PC-3 (cell line): ENCODE data around the gene NOP58. TPM values are rescaled to one million over a fixed set of nuclear protein-coding genes. Genes with fewer than 3 reads are reported as not detected.
"Not testable (repeated sequence)": the region's sequence is repeated elsewhere in the genome, so short reads cannot be mapped to it uniquely, and the experiment has no call there.

Experiments
- ATAC-seq: fragments of 200-7000 bp; cut with Tn5 transposase; 2 replicates; pipeline ENCODE4 v1.9.1; 2020; ENCODE audit warnings: mild to moderate bottlenecking, moderate library complexity
- BruUV-seq: library from RNA; stranded (reverse); fragments of 400-500 nt; replicated peaks from 2 replicates; lab custom pipeline; 2021; lab: Mats Ljungman, UMichigan
- CTCF ChIA-PET: fragments of 300-600 bp; sonication (Branson Sonifier 250); formaldehyde crosslinking; loops from one replicate; lab custom pipeline; 2022; ENCODE audit warnings: antibody characterized with exemption; lab: Charles Lee
- POLR2A ChIA-PET: fragments of 300-600 bp; sonication (Branson Sonifier 250); formaldehyde crosslinking; loops from one replicate; lab custom pipeline; 2022; ENCODE audit warnings: antibody characterized with exemption; ENCODE audit not compliant: unreplicated experiment; lab: Charles Lee
- DNase-seq: peaks from one replicate; pipeline ENCODE4 v3.0.0-alpha.2; 2015
- H2AFZ ChIP-seq: fragments of 300-600 bp; sonication (generic); 2 replicates; pipeline ENCODE4 v1.6.0; 2016; ENCODE audit warnings: antibody characterized with exemption, low read length
- H3F3A ChIP-seq: fragments of 300-600 bp; sonication (generic); one replicate; pipeline ENCODE4 v1.6.0; 2017; ENCODE audit warnings: antibody characterized with exemption, low read length, control low read depth, mild to moderate bottlenecking; ENCODE audit not compliant: unreplicated experiment
- H3K27ac ChIP-seq: fragments of 300-600 bp; sonication (generic); 2 replicates; pipeline ENCODE4 v1.5.1; 2016; ENCODE audit warnings: mild to moderate bottlenecking, low read length
- H3K27me3 ChIP-seq: fragments of 300-600 bp; sonication (generic); 2 replicates; pipeline ENCODE4 v1.6.1; 2016; ENCODE audit warnings: low read length, mixed read lengths
- H3K36me3 ChIP-seq: fragments of 300-600 bp; sonication (generic); 2 replicates; pipeline ENCODE4 v1.6.1; 2016; ENCODE audit warnings: low read depth, mixed run types, low read length, mixed read lengths
- H3K4me1 ChIP-seq: fragments of 300-600 bp; sonication (generic); 2 replicates; pipeline ENCODE4 v1.5.1; 2016; ENCODE audit warnings: low read length; ENCODE audit not compliant: insufficient read depth
- H3K4me2 ChIP-seq: fragments of 300-600 bp; sonication (generic); 2 replicates; pipeline ENCODE4 v1.6.0; 2016; ENCODE audit warnings: low read length
- H3K4me3 ChIP-seq: fragments of 300-600 bp; sonication (generic); 2 replicates; pipeline ENCODE4 v1.5.1; 2016; ENCODE audit warnings: mild to moderate bottlenecking, low read length, mixed read lengths
- H3K79me2 ChIP-seq: fragments of 300-600 bp; sonication (generic); 2 replicates; pipeline ENCODE4 v1.6.1; 2017; ENCODE audit warnings: low read length, mixed read lengths
- H3K9ac ChIP-seq: fragments of 300-600 bp; sonication (generic); 2 replicates; pipeline ENCODE4 v1.6.0; 2016; ENCODE audit warnings: mild to moderate bottlenecking, low read length
- H3K9me2 ChIP-seq: fragments of 300-600 bp; sonication (generic); replicated peaks from 2 replicates; pipeline ENCODE4 v1.6.1; 2016; ENCODE audit warnings: mixed run types, low read length, mixed read lengths
- H3K9me3 ChIP-seq: fragments of 300-600 bp; sonication (generic); 2 replicates; pipeline ENCODE4 v1.6.1; 2016; ENCODE audit warnings: low read length, mixed read lengths
- H4K20me1 ChIP-seq: fragments of 300-600 bp; sonication (generic); 2 replicates; pipeline ENCODE4 v1.6.1; 2016; ENCODE audit warnings: low read length, mixed read lengths
- EZH2 ChIP-seq: fragments of 300-600 bp; sonication (generic); IDR thresholded peaks from one replicate; pipeline ENCODE4 v1.6.1; 2017; ENCODE audit warnings: antibody characterized with exemption, mild to moderate bottlenecking, low read length; ENCODE audit not compliant: unreplicated experiment
- EZH2phosphoT487 ChIP-seq: fragments of 300-600 bp; sonication (generic); IDR thresholded peaks from 2 replicates; pipeline ENCODE4 v1.6.1; 2018; ENCODE audit warnings: mild to moderate bottlenecking, antibody characterized with exemption, low read length, borderline replicate concordance
- intact Hi-C: fragments of 100-400 bp; cut with micrococcal nuclease; formaldehyde crosslinking; loops from 2 replicates; pipeline ENCODE4 v1.9.0; 2023
- total RNA-seq: library from RNA; depleted of rRNA; stranded (reverse); fragments of >200 nt; gene quantifications from 2 replicates; pipeline ENCODE4 v1.2.3, GENCODE V29; 2014
- TF ChIP-seq, protein P1 (sequence below): fragments of 300-600 bp; sonication (generic); conservative IDR thresholded peaks from 2 replicates; pipeline ENCODE4 v1.5.1; 2017; ENCODE audit warnings: antibody characterized with exemption, low read depth, mild to moderate bottlenecking, low read length

The NOP58 gene
- total RNA-seq, 1 experiment from 2014 or later: 112 TPM

DNA sequence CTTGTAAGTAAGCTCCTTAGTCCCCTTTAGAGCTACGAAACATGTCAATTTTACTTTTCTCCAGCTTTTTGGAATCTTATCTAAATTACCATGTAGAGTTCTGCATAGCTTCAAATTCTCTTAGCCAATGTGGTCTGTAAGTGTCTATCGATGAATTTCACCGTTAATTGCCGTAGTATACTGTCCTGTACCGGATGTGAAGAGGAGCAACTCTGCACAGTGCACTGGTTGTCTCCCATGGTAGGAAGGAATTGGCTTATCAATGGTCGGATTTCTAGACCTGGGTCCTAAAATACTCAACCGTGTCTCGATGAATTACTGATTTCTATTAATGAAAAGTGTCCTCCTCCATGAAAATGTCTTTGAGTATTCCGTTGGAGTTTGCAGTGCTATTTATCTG lies 1.9 kb downstream of the NOP58 start:
- H3K27ac ChIP-seq: no peak overlapping the region
- no peaks in the 10 kb centered on the region for H3K9me3 ChIP-seq
- no TSS peak for BruUV-seq
- peaks cover 16% of the 10 kb centered on the region for H3K36me3 ChIP-seq
- no peaks in the 10 kb centered on the region for H3F3A ChIP-seq
- peak overlapping the region; percentile 98 for H3K4me3 ChIP-seq
- intact Hi-C loops: loop anchor here (5.0 kb wide), 1 partner anchor 110 kb away; the partner anchor contains the start of gene BMPR2
- no peaks in the 10 kb centered on the region for H3K9me2 ChIP-seq
- TF ChIP-seq EZH2 (no peak), EZH2phosphoT487 (no peak)
- TF ChIP-seq, protein P1, sequence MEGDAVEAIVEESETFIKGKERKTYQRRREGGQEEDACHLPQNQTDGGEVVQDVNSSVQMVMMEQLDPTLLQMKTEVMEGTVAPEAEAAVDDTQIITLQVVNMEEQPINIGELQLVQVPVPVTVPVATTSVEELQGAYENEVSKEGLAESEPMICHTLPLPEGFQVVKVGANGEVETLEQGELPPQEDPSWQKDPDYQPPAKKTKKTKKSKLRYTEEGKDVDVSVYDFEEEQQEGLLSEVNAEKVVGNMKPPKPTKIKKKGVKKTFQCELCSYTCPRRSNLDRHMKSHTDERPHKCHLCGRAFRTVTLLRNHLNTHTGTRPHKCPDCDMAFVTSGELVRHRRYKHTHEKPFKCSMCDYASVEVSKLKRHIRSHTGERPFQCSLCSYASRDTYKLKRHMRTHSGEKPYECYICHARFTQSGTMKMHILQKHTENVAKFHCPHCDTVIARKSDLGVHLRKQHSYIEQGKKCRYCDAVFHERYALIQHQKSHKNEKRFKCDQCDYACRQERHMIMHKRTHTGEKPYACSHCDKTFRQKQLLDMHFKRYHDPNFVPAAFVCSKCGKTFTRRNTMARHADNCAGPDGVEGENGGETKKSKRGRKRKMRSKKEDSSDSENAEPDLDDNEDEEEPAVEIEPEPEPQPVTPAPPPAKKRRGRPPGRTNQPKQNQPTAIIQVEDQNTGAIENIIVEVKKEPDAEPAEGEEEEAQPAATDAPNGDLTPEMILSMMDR: no peak
- ChIA-PET CTCF (no interaction called here), POLR2A (interaction anchor here (0.6 kb wide), 2 partner anchors 9 to 28 kb away, joined by 3 to 6 read pairs; no protein-coding TSS in a partner anchor)
- peak overlapping the region; percentile 99 for H3K9ac ChIP-seq
- no peaks in the 10 kb centered on the region for H3K27me3 ChIP-seq
- H4K20me1 ChIP-seq: peaks cover 64% of the 10 kb centered on the region
- peaks cover 72% of the 10 kb centered on the region for H3K79me2 ChIP-seq
- no peak for DNase-seq
- H2AFZ ChIP-seq: no peak overlapping the region
- H3K4me2 ChIP-seq: peak overlapping the region; percentile 90
- peaks cover 16% of the 10 kb centered on the region; the same call in 1 of the 2 replicates for H3K4me1 ChIP-seq
- ATAC-seq: no peak

DNA sequence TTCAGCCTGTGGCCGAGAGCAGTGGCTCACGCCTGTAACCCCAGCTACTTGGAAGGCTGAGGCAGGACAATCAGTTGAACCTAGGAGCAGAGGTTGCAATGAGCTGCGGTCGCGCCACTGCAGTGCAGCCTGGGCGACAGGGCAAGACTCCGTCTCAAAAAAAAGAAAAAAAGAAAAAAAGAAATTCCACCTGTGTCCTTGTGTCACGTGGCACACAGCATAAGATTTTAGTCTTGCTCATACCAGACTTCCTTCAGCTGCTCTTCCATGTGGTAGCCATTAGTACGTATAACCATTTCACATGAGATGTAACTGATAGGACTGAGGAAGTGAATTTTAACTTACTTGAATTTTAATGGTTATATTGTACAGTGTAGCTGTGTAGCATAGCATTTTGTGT lies 4.0 kb downstream of the NOP58 start:
- Histone ChIP-seq H3K79me2 (peaks cover 92% of the 10 kb centered on the region), H4K20me1 (peaks cover 82% of the 10 kb centered on the region), H2AFZ (no peak overlapping the region), H3K27ac (no peak overlapping the region), H3K4me2 (peak overlapping the region; percentile 48), H3K36me3 (peaks cover 17% of the 10 kb centered on the region), H3K4me3 (peak overlapping the region; percentile 33), H3K9me3 (no peaks in the 10 kb centered on the region), H3F3A (peaks cover 4% of the 10 kb centered on the region), H3K27me3 (no peaks in the 10 kb centered on the region), H3K9me2 (no peaks in the 10 kb centered on the region), H3K4me1 (peaks cover 20% of the 10 kb centered on the region; the same call in 1 of the 2 replicates), H3K9ac (no peak overlapping the region)
- ChIA-PET POLR2A (no interaction called here), CTCF (no interaction called here)
- ATAC-seq (no peak), DNase-seq (no peak)
- intact Hi-C loops: loop anchor here (5.0 kb wide), 1 partner anchor 108 kb away; the partner anchor contains the start of gene BMPR2
- BruUV-seq: no TSS peak
- TF ChIP-seq EZH2phosphoT487 (no peak), EZH2 (no peak)
- TF ChIP-seq, protein P1: no peak

DNA sequence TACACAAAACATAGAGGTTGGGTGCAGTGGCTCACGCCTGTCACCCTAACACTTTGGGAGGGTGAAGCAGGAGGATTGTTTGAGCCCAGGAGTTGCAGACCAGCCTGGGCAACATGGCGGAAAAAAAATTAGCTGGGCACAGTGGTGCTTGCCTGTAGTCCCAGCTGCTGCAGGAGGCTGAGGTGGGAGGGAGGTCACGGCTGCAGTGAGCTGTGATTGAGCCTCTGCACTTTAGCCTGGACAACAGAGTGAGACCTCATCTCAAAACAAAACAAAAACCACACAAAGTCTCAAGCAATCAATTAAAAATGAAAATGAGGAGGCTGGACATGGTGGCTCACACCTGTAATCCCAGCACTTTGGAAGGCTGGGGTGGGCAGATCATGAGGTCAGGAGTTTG lies 4.9 kb downstream of the NOP58 start:
- H3K4me2 ChIP-seq: peak overlapping the region; percentile 48; the same call in 1 of the 2 replicates
- H3K4me1 ChIP-seq: peaks cover 29% of the 10 kb centered on the region
- H3K27me3 ChIP-seq: no peaks in the 10 kb centered on the region
- DNase-seq (no peak), ATAC-seq (no peak)
- intact Hi-C loops: no loop called here
- H3K79me2 ChIP-seq: peaks cover 100% of the 10 kb centered on the region
- TF ChIP-seq, protein P1: no peak
- TF ChIP-seq EZH2phosphoT487 (no peak), EZH2 (no peak)
- BruUV-seq: no TSS peak
- H3F3A ChIP-seq: peaks cover 11% of the 10 kb centered on the region
- peaks cover 26% of the 10 kb centered on the region for H3K36me3 ChIP-seq
- ChIA-PET CTCF (no interaction called here), POLR2A (no interaction called here)
- H3K27ac ChIP-seq: no peak overlapping the region
- H2AFZ ChIP-seq: no peak overlapping the region
- H3K9me2 ChIP-seq: no peaks in the 10 kb centered on the region
- no peak overlapping the region for H3K9ac ChIP-seq
- H3K4me3 ChIP-seq: peak overlapping the region; percentile 33; the same call in 1 of the 2 replicates
- H4K20me1 ChIP-seq: peaks cover 91% of the 10 kb centered on the region
- H3K9me3 ChIP-seq: no peaks in the 10 kb centered on the region

DNA sequence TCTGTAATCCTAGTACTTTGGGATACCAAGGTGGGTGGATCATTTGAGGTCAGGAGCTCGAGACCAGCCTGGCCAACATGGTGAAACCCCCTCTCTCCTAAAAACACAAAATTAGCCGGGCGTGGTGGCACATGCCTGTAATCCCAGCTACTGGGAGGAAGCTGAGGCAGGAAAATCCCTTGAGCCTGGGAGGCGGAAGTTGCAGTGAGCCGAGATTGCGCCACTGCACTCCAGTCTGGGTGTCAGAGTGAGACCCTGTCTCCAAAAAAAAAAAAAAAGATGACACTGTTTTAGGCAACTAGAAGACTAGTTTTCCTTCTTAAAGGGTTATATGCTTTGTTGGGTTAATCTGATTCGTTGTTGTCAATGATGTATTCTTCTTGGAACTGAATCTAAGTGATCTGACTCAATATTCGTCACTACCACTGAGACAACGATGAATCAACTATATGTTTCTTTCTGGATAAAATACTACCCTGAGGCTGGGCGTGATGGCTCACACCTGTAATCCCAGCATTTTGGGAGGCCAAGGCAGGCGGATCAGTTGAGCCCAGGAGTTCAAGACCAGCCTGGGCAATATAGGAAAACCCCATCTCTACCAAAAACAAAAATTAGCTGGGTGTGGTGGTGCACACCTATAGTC lies 10.6 kb downstream of the NOP58 start:
- BruUV-seq, H3K9ac ChIP-seq, CTCF ChIA-PET, H3K27me3 ChIP-seq, H3K9me2 ChIP-seq, intact Hi-C loops, H2AFZ ChIP-seq, H3K4me3 ChIP-seq, POLR2A ChIA-PET, H3K9me3 ChIP-seq: not testable (repeated sequence)
- H3K79me2 ChIP-seq: peaks cover 100% of the 10 kb centered on the region
- H3F3A ChIP-seq: peaks cover 13% of the 10 kb centered on the region
- ATAC-seq: peak; percentile 77
- H3K4me1 ChIP-seq: peaks cover 43% of the 10 kb centered on the region
- 0 out of 2 replicates have a peak overlapping the region, but pooled peaks have one; percentile 27 for H3K4me2 ChIP-seq
- peak; percentile 92 for DNase-seq
- peaks cover 93% of the 10 kb centered on the region for H4K20me1 ChIP-seq
- H3K36me3 ChIP-seq: peaks cover 57% of the 10 kb centered on the region
- peak overlapping the region; percentile 67 for H3K27ac ChIP-seq
